DND-41 (cell line): ENCODE results near the gene NEK4.
"Not testable (repeated sequence)": the region's sequence is repeated elsewhere in the genome, so short reads cannot be mapped to it uniquely, and the experiment has no call there.

Experiments
- ATAC-seq: fragments of 200-7000 bp; cut with Tn5 transposase; 3 replicates; pipeline ENCODE4 v1.9.1; 2021; ENCODE audit warnings: low read depth; ENCODE audit not compliant: insufficient read depth
- DNase-seq: peaks from one replicate; pipeline ENCODE4 v3.0.0-alpha.2; 2020
- H2AFZ ChIP-seq: 2 replicates; pipeline ENCODE4 v1.6.0; 2012; ENCODE audit warnings: low read depth, low read length
- H3K27ac ChIP-seq: 2 replicates; pipeline ENCODE4 v1.5.1; 2012; ENCODE audit warnings: low read length, inconsistent platforms
- H3K27me3 ChIP-seq: fragments of 200-600 bp; sonication (generic); 2 replicates; pipeline ENCODE4 v1.6.0; 2012; ENCODE audit warnings: low read length, mild to moderate bottlenecking, inconsistent platforms; ENCODE audit not compliant: insufficient read depth, poor library complexity
- H3K36me3 ChIP-seq: 2 replicates; pipeline ENCODE4 v1.5.1; 2012; ENCODE audit warnings: low read length, inconsistent platforms; ENCODE audit not compliant: insufficient read depth
- H3K4me1 ChIP-seq: 2 replicates; pipeline ENCODE4 v1.5.1; 2012; ENCODE audit warnings: mild to moderate bottlenecking, low read length; ENCODE audit not compliant: insufficient read depth
- H3K4me2 ChIP-seq: 2 replicates; pipeline ENCODE4 v1.6.0; 2012; ENCODE audit warnings: mild to moderate bottlenecking, moderate library complexity, low read length, inconsistent platforms; ENCODE audit not compliant: insufficient read depth
- H3K4me3 ChIP-seq, 2 experiments: fragments of 200-600 bp in 1 of 2; shearing (Covaris generic) in 1 of 2; 2 replicates each; pipeline ENCODE4 v1.5.1; 2012 to 2016; ENCODE audit warnings: inconsistent platforms in 2 of 2, low read length in 2 of 2, mild to moderate bottlenecking in 2 of 2, low read depth in 1 of 2, moderate library complexity in 1 of 2
- H3K79me2 ChIP-seq: 2 replicates; pipeline ENCODE4 v1.6.0; 2012; ENCODE audit warnings: low read length, inconsistent platforms; ENCODE audit not compliant: insufficient read depth
- H3K9ac ChIP-seq: 2 replicates; pipeline ENCODE4 v1.6.0; 2012; ENCODE audit warnings: low read depth, mild to moderate bottlenecking, inconsistent platforms, low read length, moderate library complexity
- H3K9me3 ChIP-seq: 2 replicates; pipeline ENCODE4 v1.5.1; 2012; ENCODE audit warnings: low read length, moderate library complexity, mild to moderate bottlenecking, inconsistent platforms; ENCODE audit not compliant: insufficient read depth, severe bottlenecking
- H4K20me1 ChIP-seq: 2 replicates; pipeline ENCODE4 v1.6.0; 2012; ENCODE audit warnings: low read length; ENCODE audit not compliant: insufficient read depth
- EZH2 ChIP-seq: IDR thresholded peaks from 3 replicates; pipeline ENCODE4 v1.6.1; 2012; ENCODE audit warnings: borderline replicate concordance, low read depth, mild to moderate bottlenecking, moderate library complexity, low read length, inconsistent platforms; ENCODE audit not compliant: severe bottlenecking
- TF ChIP-seq, protein P1 (sequence below): IDR thresholded peaks from 2 replicates; pipeline ENCODE4 v1.5.1; 2012; ENCODE audit warnings: borderline replicate concordance, low read length, moderate library complexity, mild to moderate bottlenecking; ENCODE audit not compliant: poor library complexity, severe bottlenecking; ENCODE audit errors: extremely low read depth

The NEK4 gene

DNA sequence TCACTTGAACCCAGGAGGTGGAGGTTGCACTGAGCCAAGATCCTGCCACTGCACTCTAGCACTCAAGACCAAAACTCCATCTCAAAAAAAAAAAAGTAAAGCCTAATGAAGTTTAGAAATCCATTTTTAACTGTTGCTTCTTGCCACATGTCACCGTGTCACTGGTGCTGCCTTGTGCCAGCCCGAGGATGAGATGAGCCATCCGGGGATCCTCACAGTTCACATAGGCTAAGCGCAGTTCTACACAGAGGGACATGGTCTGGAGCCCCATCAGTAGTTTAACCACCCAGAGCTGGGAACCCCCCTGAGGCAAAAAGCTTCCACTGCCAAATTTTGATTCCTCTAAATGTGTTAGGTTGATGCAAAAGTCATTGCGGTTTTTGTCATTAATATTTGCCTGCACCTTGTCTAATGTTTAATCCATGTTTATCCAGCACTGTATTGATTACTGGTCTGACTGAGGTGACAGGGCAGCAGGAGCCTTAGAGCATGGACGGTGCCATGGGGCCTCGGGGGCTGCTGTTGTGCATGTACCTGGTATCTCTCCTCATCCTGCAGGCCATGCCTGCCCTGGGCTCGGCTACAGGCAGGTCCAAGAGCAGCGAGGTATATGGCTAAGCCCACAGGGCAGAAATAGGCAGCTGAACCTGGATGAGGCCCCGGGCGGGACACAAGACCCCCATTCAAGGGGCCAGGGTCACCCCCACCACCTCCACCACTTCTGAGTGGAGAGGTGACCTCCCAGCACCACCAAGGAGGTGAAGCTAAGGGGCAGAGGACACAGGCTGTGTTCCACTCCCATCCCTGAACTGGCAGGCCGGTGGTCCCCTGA lies 6.6 kb upstream of the NEK4 start, which contains the start of gene ITIH1:
ITIH1 (plus strand) TSS at position 473 of the 832 bp plus-strand sequence; CDS start at position 490, 17 bp downstream.
- Histone ChIP-seq H3K4me3 (no peak within 1 kb of the TSS), H3K9ac (no peak within 1 kb of the TSS), H3K4me2 (no peak within 1 kb of the TSS), H3K79me2 (no peaks in the 10 kb centered on the region), H3K36me3 (no peaks in the 10 kb centered on the region), H3K27ac (no peak within 1 kb of the TSS), H2AFZ (no peak within 1 kb of the TSS), H4K20me1 (no peaks in the 10 kb centered on the region), H3K9me3 (no peaks in the 10 kb centered on the region), H3K27me3 (peaks cover 6% of the 10 kb centered on the region), H3K4me1 (no peaks in the 10 kb centered on the region)
- no peak for TF ChIP-seq EZH2
- TF ChIP-seq, protein P1, sequence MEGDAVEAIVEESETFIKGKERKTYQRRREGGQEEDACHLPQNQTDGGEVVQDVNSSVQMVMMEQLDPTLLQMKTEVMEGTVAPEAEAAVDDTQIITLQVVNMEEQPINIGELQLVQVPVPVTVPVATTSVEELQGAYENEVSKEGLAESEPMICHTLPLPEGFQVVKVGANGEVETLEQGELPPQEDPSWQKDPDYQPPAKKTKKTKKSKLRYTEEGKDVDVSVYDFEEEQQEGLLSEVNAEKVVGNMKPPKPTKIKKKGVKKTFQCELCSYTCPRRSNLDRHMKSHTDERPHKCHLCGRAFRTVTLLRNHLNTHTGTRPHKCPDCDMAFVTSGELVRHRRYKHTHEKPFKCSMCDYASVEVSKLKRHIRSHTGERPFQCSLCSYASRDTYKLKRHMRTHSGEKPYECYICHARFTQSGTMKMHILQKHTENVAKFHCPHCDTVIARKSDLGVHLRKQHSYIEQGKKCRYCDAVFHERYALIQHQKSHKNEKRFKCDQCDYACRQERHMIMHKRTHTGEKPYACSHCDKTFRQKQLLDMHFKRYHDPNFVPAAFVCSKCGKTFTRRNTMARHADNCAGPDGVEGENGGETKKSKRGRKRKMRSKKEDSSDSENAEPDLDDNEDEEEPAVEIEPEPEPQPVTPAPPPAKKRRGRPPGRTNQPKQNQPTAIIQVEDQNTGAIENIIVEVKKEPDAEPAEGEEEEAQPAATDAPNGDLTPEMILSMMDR = no peak
- ATAC-seq (no peak), DNase-seq (no peak)

DNA sequence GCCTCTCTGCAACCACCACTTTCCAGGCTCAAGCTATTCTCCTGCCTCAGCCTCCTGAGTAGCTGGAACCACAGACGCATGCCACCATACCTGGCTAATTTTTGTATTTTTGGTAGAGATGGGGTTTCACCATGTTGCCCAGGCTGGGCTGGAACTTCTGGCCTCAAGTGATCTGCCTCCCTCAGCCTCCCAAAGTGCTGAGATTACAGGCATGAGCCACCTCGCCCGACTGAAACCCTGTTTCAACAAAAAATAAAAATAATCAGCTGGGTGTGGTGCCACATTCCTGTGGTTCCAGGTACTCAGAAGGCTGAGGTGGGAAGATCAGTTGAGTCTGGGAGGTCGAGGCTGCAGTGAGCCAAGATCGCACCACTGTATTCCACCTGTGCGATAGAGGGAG lies 5.7 kb upstream of the NEK4 start:
- H3K79me2 ChIP-seq, H3K4me2 ChIP-seq, H3K27me3 ChIP-seq, H2AFZ ChIP-seq, H3K27ac ChIP-seq, H3K36me3 ChIP-seq, ATAC-seq, H4K20me1 ChIP-seq, H3K9me3 ChIP-seq, H3K9ac ChIP-seq, H3K4me3 ChIP-seq, DNase-seq, H3K4me1 ChIP-seq: not testable (repeated sequence)

DNA sequence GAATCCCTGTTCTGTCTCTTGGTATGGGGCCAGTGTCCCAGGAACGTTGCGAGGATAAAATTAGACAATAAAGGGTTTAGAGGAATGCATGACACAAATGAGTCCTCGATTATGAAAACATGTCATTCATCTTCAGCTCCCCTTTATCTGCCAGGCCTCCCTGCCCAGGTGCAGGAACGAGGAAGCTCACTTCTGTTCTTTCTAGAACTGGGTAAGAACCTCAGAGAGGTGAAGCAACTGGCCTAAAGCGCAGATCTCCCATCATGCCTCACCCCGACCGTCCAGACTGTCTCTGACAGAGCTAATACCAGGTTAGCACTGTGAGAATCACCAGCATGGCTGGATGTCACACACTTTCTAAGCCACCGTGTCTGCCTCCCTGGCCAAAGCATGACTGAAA lies 5.1 kb upstream of the NEK4 start:
- Histone ChIP-seq H3K4me1 (peaks cover 9% of the 10 kb centered on the region), H3K4me2 (no peak overlapping the region), H2AFZ (no peak overlapping the region), H3K9me3 (no peaks in the 10 kb centered on the region), H3K27ac (no peak overlapping the region), H3K9ac (no peak overlapping the region), H3K79me2 (peaks cover 3% of the 10 kb centered on the region; the same call in 1 of the 2 replicates), H3K36me3 (no peaks in the 10 kb centered on the region), H4K20me1 (no peaks in the 10 kb centered on the region), H3K4me3 (no peak overlapping the region), H3K27me3 (peaks cover 6% of the 10 kb centered on the region)
- DNase-seq (no peak), ATAC-seq (no peak)
- TF ChIP-seq, protein P1 = no peak
- no peak for TF ChIP-seq EZH2
